Hepatocyte (in vitro differentiated cells): ENCODE results near the gene MLC1.

ENCODE experiments used
- EZH2 ChIP-seq: fragments of 200-600 bp; sonication (generic); IDR thresholded peaks from 2 replicates; pipeline ENCODE4 v1.6.1; 2016; ENCODE audit warnings: antibody characterized with exemption, mild to moderate bottlenecking, borderline replicate concordance
- EZH2phosphoT487 ChIP-seq: fragments of 200-600 bp; sonication (generic); IDR thresholded peaks from one replicate; pipeline ENCODE4 v1.6.1; 2018; ENCODE audit warnings: antibody characterized with exemption, mild to moderate bottlenecking, low read depth, moderate library complexity; ENCODE audit not compliant: unreplicated experiment, severe bottlenecking
- TF ChIP-seq, protein P1 (sequence below): fragments of 200-600 bp; sonication (generic); IDR thresholded peaks from 2 replicates; pipeline ENCODE4 v1.5.1; 2016; ENCODE audit warnings: antibody characterized with exemption, mild to moderate bottlenecking; ENCODE audit not compliant: poor library complexity

DNA sequence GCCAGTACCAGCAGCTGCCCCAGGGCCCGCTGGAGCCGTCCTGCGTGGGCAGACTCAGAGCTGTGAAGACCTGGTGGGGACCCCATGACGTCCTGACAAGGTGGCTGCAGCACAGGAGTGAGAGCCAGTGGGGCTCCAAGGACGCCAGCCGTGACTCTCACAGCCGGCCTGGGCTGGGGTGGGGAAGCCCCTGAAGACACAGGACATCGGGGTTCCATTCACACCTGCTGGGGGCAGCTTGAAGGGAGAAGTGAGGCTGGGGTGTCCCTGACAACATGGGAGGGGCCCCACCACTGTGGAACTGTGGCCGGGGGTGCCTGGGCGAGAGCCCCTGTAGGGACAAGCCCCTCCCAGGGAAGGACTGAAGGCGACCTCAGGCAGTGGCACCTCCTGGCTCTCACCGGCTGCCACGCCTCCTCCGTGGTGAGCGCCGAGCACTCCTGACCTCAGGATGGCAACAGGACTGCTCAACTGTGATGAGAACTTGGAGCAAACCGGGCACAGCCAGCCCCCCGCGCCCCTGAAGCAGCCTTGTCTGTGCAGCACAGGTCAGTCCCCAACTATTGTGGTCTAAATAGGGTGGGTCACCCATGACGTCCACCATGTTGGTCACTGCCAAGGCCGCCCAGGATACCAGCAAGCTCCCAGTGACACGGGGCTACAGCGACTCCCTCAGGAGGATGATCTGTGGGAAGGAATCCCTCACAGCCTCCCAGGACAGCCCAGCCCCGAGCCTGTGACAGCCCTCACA lies 49.9 kb downstream of the MLC1 start:
- TF ChIP-seq, protein P1, sequence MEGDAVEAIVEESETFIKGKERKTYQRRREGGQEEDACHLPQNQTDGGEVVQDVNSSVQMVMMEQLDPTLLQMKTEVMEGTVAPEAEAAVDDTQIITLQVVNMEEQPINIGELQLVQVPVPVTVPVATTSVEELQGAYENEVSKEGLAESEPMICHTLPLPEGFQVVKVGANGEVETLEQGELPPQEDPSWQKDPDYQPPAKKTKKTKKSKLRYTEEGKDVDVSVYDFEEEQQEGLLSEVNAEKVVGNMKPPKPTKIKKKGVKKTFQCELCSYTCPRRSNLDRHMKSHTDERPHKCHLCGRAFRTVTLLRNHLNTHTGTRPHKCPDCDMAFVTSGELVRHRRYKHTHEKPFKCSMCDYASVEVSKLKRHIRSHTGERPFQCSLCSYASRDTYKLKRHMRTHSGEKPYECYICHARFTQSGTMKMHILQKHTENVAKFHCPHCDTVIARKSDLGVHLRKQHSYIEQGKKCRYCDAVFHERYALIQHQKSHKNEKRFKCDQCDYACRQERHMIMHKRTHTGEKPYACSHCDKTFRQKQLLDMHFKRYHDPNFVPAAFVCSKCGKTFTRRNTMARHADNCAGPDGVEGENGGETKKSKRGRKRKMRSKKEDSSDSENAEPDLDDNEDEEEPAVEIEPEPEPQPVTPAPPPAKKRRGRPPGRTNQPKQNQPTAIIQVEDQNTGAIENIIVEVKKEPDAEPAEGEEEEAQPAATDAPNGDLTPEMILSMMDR: no peak
- TF ChIP-seq EZH2 (no peak), EZH2phosphoT487 (no peak)
